Right ventricle myocardium superior (tissue), 1 donor: ENCODE measurements around the gene TLR4. TPM values are rescaled to one million over a fixed set of nuclear protein-coding genes. Genes with fewer than 3 reads are reported as not detected.

Experiments used
- ATAC-seq: fragments of 200-7000 bp; cut with Tn5 transposase; one replicate; pipeline ENCODE4 v1.9.1; 2020; ENCODE audit warnings: mild to moderate bottlenecking; ENCODE audit not compliant: poor library complexity
- DNase-seq: peaks from one replicate; pipeline ENCODE4 v3.0.0-alpha.2; 2020
- intact Hi-C: fragments of 100-400 bp; cut with DNase I; formaldehyde crosslinking; loops from one replicate; pipeline ENCODE4 v1.11.2; 2022
- long read RNA-seq: library from polyadenylated mRNA; unstranded; transcript quantifications from one replicate; pipeline ENCODE4 v2.0.0, GENCODE V29; 2021
- total RNA-seq: library from RNA; stranded (reverse); fragmentation: NEBNext Ultra II Directional; extraction: Animal tissue kit (Norgen Biotek cat#: 25700); gene quantifications from one replicate; pipeline ENCODE4 v1.2.1, GENCODE V29; 2021
- donor health status: DM: no; HTN: yes; CAD: no; lungs with severe emphysema.

Gene TLR4
- total RNA-seq = 15.6 TPM
- long read RNA-seq, full-length matches to known transcripts = 4 of 8 reads
- long read RNA-seq, partial matches to known transcripts = 0 of 8 reads
- long read RNA-seq, other reads (novel, unspliced or antisense) = 4 of 8 reads

GRCh38 chr9:117704024-117704575 is at the start of gene TLR4:
TSS of gene TLR4 (plus strand) at chr9:117704403. CDS start at chr9:117704473, 70 bp downstream.
- DNase-seq (peak; percentile 79), ATAC-seq (peak; percentile 89)
- intact Hi-C loops = no loop called here

DNA sequence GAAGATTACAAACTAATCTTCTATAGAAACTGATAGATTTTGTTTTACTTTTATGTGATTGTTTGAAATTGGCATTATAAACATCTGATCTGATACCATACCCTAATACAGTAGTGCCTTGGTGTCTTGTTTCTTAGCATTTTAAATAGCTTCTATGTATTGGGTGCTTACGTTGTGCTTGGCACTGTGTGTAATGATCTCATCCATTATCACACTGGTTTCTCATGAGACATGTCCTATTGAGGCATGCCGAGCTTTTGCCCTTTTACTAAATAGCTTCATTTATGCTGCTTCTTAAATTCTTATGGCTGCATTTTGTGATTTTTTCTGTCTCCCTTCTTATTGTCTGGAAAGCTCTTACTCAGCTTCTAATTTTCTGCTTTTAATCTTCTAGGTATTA is 48.2 kb upstream of the TLR4 start:
- intact Hi-C loops = no loop called here
- DNase-seq (no peak), ATAC-seq (no peak)

- intact Hi-C loops = no loop called here
- ATAC-seq = no peak
- no peak for DNase-seq
Observed at GRCh38 chr9:117662651-117663050, 41.6 kb upstream of the TLR4 start.

DNA sequence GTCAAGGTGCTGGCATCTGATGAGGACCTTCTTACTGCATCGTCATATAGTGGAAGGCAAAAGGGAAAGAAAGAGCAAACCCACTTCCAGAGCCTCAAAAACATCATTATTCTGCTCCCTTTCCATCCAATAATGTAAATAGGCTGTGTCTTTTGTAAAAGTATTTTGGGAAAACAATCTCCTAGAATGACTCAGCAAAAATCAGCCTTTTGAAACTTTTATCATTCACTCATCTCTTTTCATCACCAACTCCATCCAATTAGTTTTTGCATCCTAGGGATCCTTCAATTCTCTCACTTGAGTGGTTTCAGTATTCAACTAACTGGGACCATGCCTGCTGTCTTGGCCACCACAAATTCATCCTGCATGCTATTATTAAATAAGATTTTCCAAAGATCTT is 39.8 kb upstream of the TLR4 start:
- no peak for ATAC-seq

DNA sequence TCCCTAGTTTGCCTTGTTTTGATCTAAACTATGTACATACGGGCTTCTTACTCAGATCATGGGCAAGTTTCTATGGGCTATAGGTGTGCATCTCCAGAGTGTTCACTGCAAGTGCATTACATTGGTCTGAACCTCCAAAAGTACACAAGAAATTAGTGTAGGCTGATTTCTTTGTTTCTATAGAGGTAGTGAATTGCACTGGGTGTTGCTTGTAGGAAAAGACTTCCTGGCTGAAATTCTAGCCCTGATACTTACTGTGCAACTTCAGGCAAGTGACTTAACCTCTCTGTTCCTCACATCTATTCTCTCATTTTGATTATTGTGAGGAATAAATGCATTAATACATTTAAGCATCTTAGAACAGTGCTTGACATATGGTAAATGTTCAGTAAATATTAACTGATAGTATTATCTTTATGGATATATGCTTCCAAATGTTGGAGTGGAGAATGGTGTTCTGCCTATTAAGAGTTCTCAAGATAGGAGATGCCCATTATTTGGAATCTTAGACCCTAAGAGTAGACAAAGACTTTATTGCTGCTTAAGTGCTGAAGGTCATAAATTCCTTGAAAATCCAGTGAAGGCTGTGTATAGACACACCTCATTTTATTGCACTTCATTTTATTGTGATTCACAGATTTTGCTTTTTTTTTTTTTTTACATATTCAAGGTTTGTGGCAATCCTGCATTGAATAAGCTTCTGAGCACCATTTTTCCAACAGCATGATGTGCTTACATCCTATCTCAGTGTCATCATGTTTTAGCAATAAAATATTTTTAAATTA is 38.4 kb upstream of the TLR4 start:
- DNase-seq = no peak
- intact Hi-C loops = no loop called here
- no peak for ATAC-seq

More for the DNA sequence above, 39.8 kb upstream of the TLR4 start:
- DNase-seq = no peak
- intact Hi-C loops = no loop called here

- DNase-seq = no peak
- intact Hi-C loops = no loop called here
- no peak for ATAC-seq
Observed at GRCh38 chr9:117671468-117671867, 32.7 kb upstream of the TLR4 start.

DNA sequence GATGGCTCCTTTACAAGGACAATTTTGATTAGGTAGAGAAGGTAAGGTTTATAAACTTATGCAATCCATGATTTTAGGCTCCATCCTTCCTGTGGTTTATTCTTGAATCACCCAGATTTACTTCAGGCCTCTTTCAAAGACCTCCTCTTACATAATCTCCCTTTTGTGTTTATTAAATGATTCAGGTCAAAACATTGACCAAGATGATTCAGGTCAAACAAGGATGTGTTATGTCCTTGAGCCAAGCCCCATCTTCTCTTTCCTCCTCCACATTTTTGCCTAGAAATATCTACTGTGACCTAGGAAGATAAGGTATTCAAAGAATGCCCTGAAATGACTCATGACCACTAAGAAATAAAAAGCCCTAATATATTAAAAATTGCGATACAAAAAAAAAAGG is 31.8 kb upstream of the TLR4 start:
- no peak for DNase-seq
- intact Hi-C loops = no loop called here
- no peak for ATAC-seq

DNA sequence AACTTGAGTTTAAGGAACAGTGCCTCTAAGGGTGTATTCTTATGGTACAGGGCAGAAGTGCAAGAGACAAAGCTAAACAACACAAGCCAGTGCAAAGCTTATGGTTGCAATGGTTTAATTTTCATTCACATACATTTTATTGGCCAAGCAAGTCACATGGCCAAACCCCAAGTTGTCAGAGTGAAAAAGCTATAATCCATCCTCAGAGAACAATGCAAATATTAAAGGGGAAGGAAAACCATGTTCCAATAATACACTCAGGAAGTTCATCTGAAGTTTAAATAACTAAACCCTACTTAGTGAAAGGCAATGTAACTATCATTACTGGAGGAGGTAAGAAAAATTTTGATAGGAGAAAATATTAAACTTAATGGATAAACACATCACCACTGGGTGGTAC is 26.6 kb upstream of the TLR4 start:
- intact Hi-C loops = no loop called here
- no peak for ATAC-seq
- no peak for DNase-seq

- intact Hi-C loops = no loop called here
- DNase-seq (no peak), ATAC-seq (no peak)
Observed at GRCh38 chr9:117678871-117679270, 25.3 kb upstream of the TLR4 start.

DNA sequence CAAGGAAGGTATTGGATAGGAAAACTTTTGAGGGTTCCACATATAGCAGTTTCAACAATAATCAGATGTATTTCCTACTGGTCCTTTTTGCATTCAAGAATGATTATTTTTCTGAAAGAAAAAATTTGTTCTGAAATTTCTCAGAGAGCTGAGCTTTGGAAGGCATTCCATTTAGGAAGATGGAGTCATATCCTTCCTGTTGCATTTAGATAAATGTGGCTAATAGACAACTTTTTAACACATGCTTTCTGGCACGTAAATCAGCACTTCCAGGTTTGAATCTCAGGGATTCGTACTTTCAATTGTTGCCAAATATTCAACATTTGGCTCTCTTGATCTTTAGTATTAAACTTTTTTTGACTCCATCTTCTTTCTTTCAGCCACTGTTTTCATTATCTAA is 24.8 kb upstream of the TLR4 start:
- no peak for DNase-seq
- intact Hi-C loops = no loop called here
- no peak for ATAC-seq

- intact Hi-C loops = no loop called here
- DNase-seq (no peak), ATAC-seq (no peak)
Observed at GRCh38 chr9:117681888-117682287, 22.3 kb upstream of the TLR4 start.

- DNase-seq (no peak), ATAC-seq (no peak)
- intact Hi-C loops = no loop called here
Observed at GRCh38 chr9:117682955-117683710, 21.1 kb upstream of the TLR4 start.

DNA sequence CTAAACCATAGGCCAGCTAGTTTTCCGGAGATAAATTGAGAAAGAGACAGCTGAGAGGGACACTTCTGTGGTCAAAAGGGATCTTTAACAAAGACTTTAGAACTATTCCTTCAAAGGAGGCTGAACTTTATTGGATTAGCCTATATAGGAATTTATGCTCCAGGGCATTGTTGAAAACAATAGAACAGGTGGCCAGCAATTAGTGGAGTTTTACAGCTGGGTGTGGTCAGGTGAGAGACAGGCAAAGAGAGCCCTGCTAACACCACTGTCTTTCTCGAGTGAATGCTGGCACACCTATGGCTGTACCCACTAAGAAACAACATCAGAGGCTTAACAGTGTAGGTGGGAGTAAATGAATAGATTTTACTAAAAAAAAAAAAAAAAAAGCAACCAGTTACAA is 16.7 kb upstream of the TLR4 start:
- intact Hi-C loops = no loop called here
- DNase-seq = no peak

GRCh38 chr9:117691367-117691766 is 12.8 kb upstream of the TLR4 start:
- intact Hi-C loops = no loop called here

More for the DNA sequence above, 16.7 kb upstream of the TLR4 start:
- no peak for ATAC-seq

DNA sequence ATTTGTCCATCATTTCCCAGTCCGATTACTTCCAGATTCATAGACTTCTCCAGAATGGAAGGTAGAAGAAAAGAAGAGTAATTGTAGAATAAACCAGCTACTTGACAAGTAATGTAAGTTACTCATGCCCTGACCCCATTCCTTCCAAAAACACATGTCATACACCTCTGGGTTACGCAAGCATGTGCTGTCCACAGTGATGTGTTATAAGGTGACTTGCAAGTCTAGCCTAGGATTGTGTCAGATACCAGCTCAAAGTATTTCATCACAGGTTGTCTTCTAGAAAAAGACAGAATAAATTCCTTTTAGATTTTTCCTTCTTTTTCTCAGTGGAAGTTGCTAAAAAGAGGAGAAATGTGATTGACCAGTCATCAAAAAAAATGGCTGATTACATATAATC is 8.0 kb upstream of the TLR4 start:
- no peak for ATAC-seq
- DNase-seq = no peak
- intact Hi-C loops = no loop called here

More at GRCh38 chr9:117691367-117691766, 12.8 kb upstream of the TLR4 start:
- ATAC-seq = no peak
- DNase-seq = no peak

DNA sequence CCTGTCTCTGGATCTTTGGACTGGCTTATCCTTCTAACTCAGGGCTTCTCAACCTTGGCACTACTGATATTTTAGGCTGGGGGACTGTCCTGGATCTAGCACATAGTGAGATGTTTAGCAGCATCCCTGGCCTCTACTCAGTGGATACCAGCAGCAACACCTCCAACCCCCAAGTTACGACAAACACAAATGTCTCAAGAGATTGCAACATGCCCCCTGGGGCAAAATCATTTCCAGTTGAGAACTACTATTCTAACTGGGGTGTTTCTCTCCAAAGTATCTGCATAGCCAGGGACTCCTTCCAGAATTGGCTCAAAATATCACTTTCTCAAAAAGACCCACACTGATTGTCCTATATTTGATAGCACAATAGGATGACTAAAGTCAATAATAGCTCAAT is 7.2 kb upstream of the TLR4 start:
- DNase-seq (no peak), ATAC-seq (no peak)
- intact Hi-C loops = no loop called here

DNA sequence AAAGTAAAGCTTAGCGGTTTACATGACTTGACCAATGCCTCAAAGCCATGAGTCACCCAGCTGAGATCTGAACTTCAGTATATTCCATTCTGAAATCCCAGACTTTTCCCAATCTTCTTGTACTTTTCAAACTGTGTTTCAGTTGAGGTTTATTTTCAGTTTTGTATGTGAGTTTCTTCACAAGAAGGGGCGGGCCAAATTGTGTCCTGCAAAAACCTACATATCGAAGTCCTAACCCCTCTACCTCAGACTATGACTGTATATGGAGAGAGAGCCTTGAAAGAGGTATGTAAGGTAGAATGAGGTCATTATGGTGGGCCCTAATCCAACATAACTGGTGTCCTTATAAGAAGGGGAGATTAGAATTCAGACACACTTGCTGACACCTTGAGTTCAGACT is 666 bp upstream of the TLR4 start:
- intact Hi-C loops = no loop called here
- DNase-seq = no peak
- peak; percentile 9 for ATAC-seq

GRCh38 chr9:117704597-117704996 is 394 bp downstream of the TLR4 start:
- ATAC-seq (peak; percentile 38), DNase-seq (no peak)
- intact Hi-C loops = no loop called here

DNA sequence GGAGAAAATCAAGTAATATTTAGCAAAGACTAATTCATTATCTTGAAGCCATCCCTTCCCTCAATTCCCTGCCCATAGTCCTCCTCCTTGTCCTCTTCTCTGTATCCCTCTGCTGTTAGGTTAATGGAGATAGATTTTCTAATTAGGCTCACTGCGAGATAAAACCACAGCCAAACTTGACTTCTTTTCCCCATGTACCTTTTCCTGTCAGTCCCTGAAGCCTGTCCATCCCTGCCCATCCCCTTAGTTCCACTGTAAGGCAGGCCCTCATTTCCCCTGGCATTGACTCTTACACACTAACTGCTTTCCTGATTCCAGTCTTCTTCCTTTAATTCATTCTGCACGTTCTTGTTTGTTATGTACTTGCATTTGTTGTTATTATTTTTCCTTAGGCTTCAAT is 1.2 kb downstream of the TLR4 start:
- ATAC-seq (no peak), DNase-seq (no peak)
- intact Hi-C loops = no loop called here
